BE2C (cell line): ENCODE measurements around the gene FARP1.
"Not testable (repeated sequence)": the region's sequence is repeated elsewhere in the genome, so short reads cannot be mapped to it uniquely, and the experiment has no call there.

Source experiments
- DNase-seq: peaks from one replicate; pipeline ENCODE4 v3.0.0-alpha.2; 2020
- H3K27me3 ChIP-seq: fragments of 250-450 bp; sonication (Bioruptor Pico); 2 replicates; pipeline ENCODE4 v1.5.1; 2020; ENCODE audit warnings: mild to moderate bottlenecking
- H3K36me3 ChIP-seq: fragments of 250-450 bp; sonication (Bioruptor Pico); 2 replicates; pipeline ENCODE4 v1.5.1; 2020; ENCODE audit warnings: mild to moderate bottlenecking
- H3K4me1 ChIP-seq: fragments of 250-450 bp; sonication (Bioruptor Pico); 2 replicates; pipeline ENCODE4 v1.5.1; 2020
- H3K4me3 ChIP-seq: 2 replicates; pipeline ENCODE4 v1.5.1; 2011; ENCODE audit warnings: low read depth, low read length
- H3K9me3 ChIP-seq: fragments of 250-450 bp; sonication (Bioruptor Pico); 2 replicates; pipeline ENCODE4 v1.5.1; 2020
- CTCF ChIP-seq: IDR thresholded peaks from 2 replicates; pipeline ENCODE4 v1.5.1; 2012; ENCODE audit warnings: mild to moderate bottlenecking, low read depth, low read length

Gene FARP1

DNA sequence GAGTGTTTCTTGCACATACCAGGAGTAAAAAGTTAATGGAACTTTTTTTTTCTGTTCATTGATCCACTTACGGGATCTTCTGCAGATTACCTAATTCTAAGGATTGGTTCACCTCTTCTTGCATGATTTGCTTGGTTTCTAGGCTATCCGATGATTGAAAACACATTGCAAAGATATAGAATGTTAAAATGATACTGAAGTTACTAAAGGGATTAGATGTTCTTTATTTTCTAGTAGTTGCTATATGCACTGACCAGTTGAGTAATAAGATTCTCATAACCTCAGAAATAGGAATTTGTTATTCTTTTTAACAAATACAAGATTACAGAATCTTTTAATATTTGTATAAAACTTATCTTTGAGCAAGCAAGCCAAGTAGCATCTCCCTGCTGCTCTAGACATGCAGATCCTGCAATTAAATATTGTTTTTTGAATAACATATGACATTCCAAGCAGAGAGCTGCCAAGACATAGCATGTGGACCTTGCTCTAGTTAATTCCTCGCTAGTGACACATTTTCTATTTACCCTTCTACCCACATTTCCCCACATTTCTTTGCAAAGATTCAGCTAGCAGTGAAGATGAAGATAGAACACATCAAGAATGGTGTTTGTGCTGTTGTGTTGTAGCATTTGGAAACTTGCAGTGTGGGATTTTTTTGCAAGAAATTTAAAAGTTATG lies 85.9 kb downstream of the FARP1 start:
- TF ChIP-seq CTCF = no peak
- Histone ChIP-seq H3K36me3 (peaks cover 3% of the 10 kb centered on the region), H3K27me3 (no peaks in the 10 kb centered on the region), H3K4me3 (no peak overlapping the region), H3K9me3 (no peaks in the 10 kb centered on the region), H3K4me1 (peaks cover 6% of the 10 kb centered on the region)
- DNase-seq = no peak

DNA sequence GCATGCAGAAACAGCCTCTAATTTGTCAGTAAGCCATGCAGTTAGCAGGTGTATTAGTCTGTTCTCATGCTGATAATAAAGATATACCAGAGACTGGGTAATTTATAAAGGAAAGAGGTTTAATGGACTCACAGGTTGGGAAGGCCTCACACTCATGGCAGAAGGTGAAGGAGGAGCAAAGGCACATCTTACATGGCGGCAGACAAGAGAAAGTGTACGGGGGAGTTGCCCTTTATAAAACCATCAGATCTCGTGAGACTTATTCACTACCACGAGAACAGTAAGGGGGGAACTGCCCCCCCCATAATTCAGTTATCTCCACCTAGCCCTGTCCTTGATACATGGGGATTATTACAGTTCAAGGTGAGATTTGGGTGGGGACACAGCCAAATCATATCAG lies 87.9 kb downstream of the FARP1 start:
- H3K4me3 ChIP-seq, H3K36me3 ChIP-seq, H3K27me3 ChIP-seq, H3K4me1 ChIP-seq, DNase-seq, H3K9me3 ChIP-seq: not testable (repeated sequence)

GRCh38 chr13:98232456-98232855 lies 89.6 kb downstream of the FARP1 start:
- Histone ChIP-seq H3K36me3 (no peaks in the 10 kb centered on the region), H3K27me3 (no peaks in the 10 kb centered on the region), H3K4me3 (no peak overlapping the region), H3K4me1 (no peaks in the 10 kb centered on the region), H3K9me3 (no peaks in the 10 kb centered on the region)
- TF ChIP-seq CTCF = no peak
- DNase-seq = no peak

- H3K9me3 ChIP-seq = no peaks in the 10 kb centered on the region
- H3K27me3 ChIP-seq = no peaks in the 10 kb centered on the region
- TF ChIP-seq CTCF = no peak
- no peak for DNase-seq
- no peak overlapping the region for H3K4me3 ChIP-seq
- no peaks in the 10 kb centered on the region for H3K4me1 ChIP-seq
- no peaks in the 10 kb centered on the region for H3K36me3 ChIP-seq
Observed at GRCh38 chr13:98233127-98233526, 90.2 kb downstream of the FARP1 start.

GRCh38 chr13:98234348-98234747 lies 91.5 kb downstream of the FARP1 start:
- Histone ChIP-seq H3K4me1 (peaks cover 2% of the 10 kb centered on the region), H3K36me3 (no peaks in the 10 kb centered on the region), H3K9me3 (no peaks in the 10 kb centered on the region), H3K27me3 (no peaks in the 10 kb centered on the region), H3K4me3 (no peak overlapping the region)
- TF ChIP-seq CTCF = no peak
- no peak for DNase-seq

GRCh38 chr13:98236197-98236596 lies 93.3 kb downstream of the FARP1 start:
- no peaks in the 10 kb centered on the region for H3K27me3 ChIP-seq
- no peak overlapping the region for H3K4me3 ChIP-seq
- no peaks in the 10 kb centered on the region for H3K36me3 ChIP-seq
- no peaks in the 10 kb centered on the region for H3K9me3 ChIP-seq
- no peak for TF ChIP-seq CTCF
- DNase-seq = no peak
- peaks cover 3% of the 10 kb centered on the region for H3K4me1 ChIP-seq
